CD4-positive, alpha-beta T cell treated with Interleukin-6 at 100 ng/mL for 8 hours (primary cell): Measurements from ENCODE around the gene ELF1.

Source experiments
- DNase-seq: peaks from one replicate; pipeline ENCODE4 v3.0.0-alpha.2; 2020; ENCODE audit warnings: mixed read lengths, low spot score

The ELF1 gene

GRCh38 chr13:41019011-41019487 lies at the start of gene ELF1:
TSS of gene ELF1 (minus strand) at chr13:41019316. CDS start at chr13:40982054, 37,262 bp downstream.
- DNase-seq: peak; percentile 75

GRCh38 chr13:41065078-41065477 lies 46.0 kb upstream of the ELF1 start:
- no peak for DNase-seq

- DNase-seq: no peak
Observed at GRCh38 chr13:41064493-41064892, 45.4 kb upstream of the ELF1 start.

GRCh38 chr13:41061914-41062837 lies 43.1 kb upstream of the ELF1 start:
- DNase-seq: no peak

GRCh38 chr13:41061075-41061913 lies 42.2 kb upstream of the ELF1 start, which contains the start of gene WBP4:
TSS of gene WBP4 (plus strand) at chr13:41061509. CDS start at chr13:41061674, 165 bp downstream.
- peak; percentile 79 for DNase-seq

GRCh38 chr13:41060724-41061074 lies 41.6 kb upstream of the ELF1 start:
- peak; percentile 79 for DNase-seq

- DNase-seq: peak; percentile 50
Observed at GRCh38 chr13:41060082-41060723, 41.1 kb upstream of the ELF1 start.

GRCh38 chr13:41059456-41060081 lies 40.5 kb upstream of the ELF1 start:
- DNase-seq: no peak

GRCh38 chr13:41058295-41059070 lies 39.4 kb upstream of the ELF1 start:
- no peak for DNase-seq

- DNase-seq: no peak
Observed at GRCh38 chr13:41056826-41057711, 38.0 kb upstream of the ELF1 start.

GRCh38 chr13:41056194-41056593 lies 37.1 kb upstream of the ELF1 start:
- DNase-seq: no peak

GRCh38 chr13:41054919-41055619 lies 36.0 kb upstream of the ELF1 start:
- no peak for DNase-seq

- peak; percentile 59 for DNase-seq
Observed at GRCh38 chr13:41054212-41054877, 35.2 kb upstream of the ELF1 start.

GRCh38 chr13:41053384-41053826 lies 34.3 kb upstream of the ELF1 start:
- DNase-seq: no peak

- DNase-seq: no peak
Observed at GRCh38 chr13:41052441-41052840, 33.3 kb upstream of the ELF1 start.

- DNase-seq: no peak
Observed at GRCh38 chr13:41049480-41050440, 30.6 kb upstream of the ELF1 start.

- DNase-seq: no peak
Observed at GRCh38 chr13:41048640-41049039, 29.5 kb upstream of the ELF1 start.
